Ovary (tissue), 3 donors: ENCODE measurements around the gene SZRD1.

Source experiments
- EP300 ChIP-seq: sonication (generic); formaldehyde crosslinking; IDR thresholded peaks from one replicate; pipeline ENCODE4 v1.6.1; 2017; ENCODE audit warnings: antibody characterized with exemption
- POLR2A ChIP-seq: fragments of 450-650 bp; IDR thresholded peaks from one replicate; pipeline ENCODE4 v1.6.1; 2017; ENCODE audit warnings: antibody characterized with exemption, mild to moderate bottlenecking, moderate library complexity
- TF ChIP-seq, protein P1 (sequence below), 3 donors: fragments of 450-650 bp in 2 of 3; fragments of 200-600 bp in 1 of 3; IDR thresholded peaks; one replicate each; pipeline versions ENCODE4 v1.5.1 to v1.8.0; 2016 to 2022; ENCODE audit warnings: antibody characterized with exemption in 3 of 3, mild to moderate bottlenecking in 1 of 3
- donor health status: DM: no; HTN: no; CAD: no.

- TF ChIP-seq, protein P1, sequence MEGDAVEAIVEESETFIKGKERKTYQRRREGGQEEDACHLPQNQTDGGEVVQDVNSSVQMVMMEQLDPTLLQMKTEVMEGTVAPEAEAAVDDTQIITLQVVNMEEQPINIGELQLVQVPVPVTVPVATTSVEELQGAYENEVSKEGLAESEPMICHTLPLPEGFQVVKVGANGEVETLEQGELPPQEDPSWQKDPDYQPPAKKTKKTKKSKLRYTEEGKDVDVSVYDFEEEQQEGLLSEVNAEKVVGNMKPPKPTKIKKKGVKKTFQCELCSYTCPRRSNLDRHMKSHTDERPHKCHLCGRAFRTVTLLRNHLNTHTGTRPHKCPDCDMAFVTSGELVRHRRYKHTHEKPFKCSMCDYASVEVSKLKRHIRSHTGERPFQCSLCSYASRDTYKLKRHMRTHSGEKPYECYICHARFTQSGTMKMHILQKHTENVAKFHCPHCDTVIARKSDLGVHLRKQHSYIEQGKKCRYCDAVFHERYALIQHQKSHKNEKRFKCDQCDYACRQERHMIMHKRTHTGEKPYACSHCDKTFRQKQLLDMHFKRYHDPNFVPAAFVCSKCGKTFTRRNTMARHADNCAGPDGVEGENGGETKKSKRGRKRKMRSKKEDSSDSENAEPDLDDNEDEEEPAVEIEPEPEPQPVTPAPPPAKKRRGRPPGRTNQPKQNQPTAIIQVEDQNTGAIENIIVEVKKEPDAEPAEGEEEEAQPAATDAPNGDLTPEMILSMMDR (IDR thresholded peaks at IDR 0.05) = no peak
- TF ChIP-seq POLR2A (no peak), EP300 (no peak)
Measured at GRCh38 chr1:16405441-16405840, 38.4 kb downstream of the SZRD1 start.
